H1 (cell line): ENCODE measurements around the gene LACTB. TPM values are rescaled to one million over a fixed set of nuclear protein-coding genes. Genes with fewer than 3 reads are reported as not detected.

Source experiments
- CTCF ChIA-PET: fragments of 300-600 bp; sonication (Branson Sonifier 250); formaldehyde crosslinking; loops from one replicate; lab custom pipeline; 2021; ENCODE audit not compliant: partially characterized antibody; lab: Charles Lee
- POLR2A ChIA-PET: fragments of 300-600 bp; sonication (Branson Sonifier 250); formaldehyde crosslinking; loops from one replicate; lab custom pipeline; 2021; ENCODE audit warnings: inconsistent platforms; ENCODE audit not compliant: partially characterized antibody; lab: Charles Lee
- DNase-seq, 2 experiments: peaks; one replicate each; pipeline versions ENCODE4 v3.0.0 to v3.0.0-alpha.2; 2010 to 2022; ENCODE audit warnings: low spot score in 2 of 2, low read depth in 1 of 2, mixed read lengths in 1 of 2
- FAIRE-seq: peaks from 2 replicates; lab custom pipeline; 2011; peaks lifted over from hg19 to GRCh38; lab: Jason Lieb, UNC
- H2AFZ ChIP-seq: 2 replicates; pipeline ENCODE4 v1.8.1; 2012; ENCODE audit warnings: low read length, inconsistent platforms
- H2AK5ac ChIP-seq: 2 replicates; pipeline ENCODE4 v1.6.1; 2013; ENCODE audit warnings: low read depth, low read length
- H2BK120ac ChIP-seq: replicated peaks from 2 replicates; pipeline ENCODE3; 2013; ENCODE audit warnings: low read depth, low read length, inconsistent platforms
- H2BK12ac ChIP-seq: 2 replicates; pipeline ENCODE4 v1.6.1; 2013; ENCODE audit warnings: low read depth, low read length
- H2BK15ac ChIP-seq: 2 replicates; pipeline ENCODE4 v1.6.1; 2013; ENCODE audit warnings: low read length
- H2BK20ac ChIP-seq: 2 replicates; pipeline ENCODE4 v1.6.1; 2013; ENCODE audit warnings: low read length
- H2BK5ac ChIP-seq: 2 replicates; pipeline ENCODE4 v1.6.1; 2013; ENCODE audit warnings: low read depth, low read length
- H3K14ac ChIP-seq: 2 replicates; pipeline ENCODE4 v1.6.1; 2013; ENCODE audit warnings: inconsistent platforms; ENCODE audit not compliant: insufficient read length
- H3K18ac ChIP-seq: 2 replicates; pipeline ENCODE4 v1.6.1; 2013; ENCODE audit warnings: low read length; ENCODE audit errors: extremely low read depth
- H3K23ac ChIP-seq: 2 replicates; pipeline ENCODE4 v1.6.1; 2013; ENCODE audit warnings: inconsistent platforms; ENCODE audit not compliant: insufficient read length
- H3K23me2 ChIP-seq: 2 replicates; pipeline ENCODE4 v1.6.1; 2013; ENCODE audit warnings: low read depth, low read length
- H3K27ac ChIP-seq: 2 replicates; pipeline ENCODE4 v1.6.1; 2011; ENCODE audit warnings: low read depth, low read length, inconsistent platforms
- H3K27me3 ChIP-seq, 4 experiments: replicated peaks in 1 of 4; 1 replicate in 1 of 4; 2 replicates in 3 of 4; pipeline versions ENCODE4 v1.6.1 to v1.8.1; 2011 to 2013; ENCODE audit warnings: low read length in 3 of 4, mild to moderate bottlenecking in 3 of 4, inconsistent platforms in 2 of 4, mixed read lengths in 2 of 4, moderate library complexity in 1 of 4; ENCODE audit not compliant: control insufficient read depth in 3 of 4, insufficient read depth in 3 of 4; ENCODE audit errors: extremely low read depth in 1 of 4
- H3K36me3 ChIP-seq, 4 experiments: 2 replicates each; pipeline versions ENCODE4 v1.6.1 to v1.8.1; 2011 to 2013; ENCODE audit warnings: mild to moderate bottlenecking in 4 of 4, low read length in 3 of 4, moderate library complexity in 2 of 4, control low read depth in 1 of 4, inconsistent platforms in 1 of 4; ENCODE audit not compliant: insufficient read depth in 4 of 4, control insufficient read depth in 2 of 4
- H3K4ac ChIP-seq: replicated peaks from 2 replicates; pipeline ENCODE3; 2013; ENCODE audit warnings: low read length, low read depth, mixed read lengths, inconsistent platforms; ENCODE audit not compliant: insufficient read length
- H3K4me1 ChIP-seq, 4 experiments: replicated peaks in 1 of 4; 1 replicate in 1 of 4; 2 replicates in 3 of 4; pipeline versions ENCODE4 v1.6.1 to v1.8.1; 2011 to 2013; ENCODE audit warnings: low read length in 3 of 4, inconsistent platforms in 2 of 4, mixed read lengths in 1 of 4; ENCODE audit not compliant: insufficient read depth in 4 of 4, control insufficient read depth in 3 of 4
- H3K4me2 ChIP-seq, 2 experiments: 2 replicates each; pipeline versions ENCODE4 v1.6.1 to v1.8.1; 2011 to 2013; ENCODE audit warnings: low read depth in 2 of 2, low read length in 2 of 2, control low read depth in 1 of 2, inconsistent platforms in 1 of 2, mild to moderate bottlenecking in 1 of 2; ENCODE audit not compliant: insufficient read depth in 1 of 2
- H3K4me3 ChIP-seq, 4 experiments: fragments of 200-600, 300-600 bp in 1 of 4; sonication (generic), shearing (Covaris generic), sonication (Bioruptor Twin) in 1 of 4; 2 replicates each; pipeline versions ENCODE4 v1.5.1 to v1.8.1; 2011 to 2016; ENCODE audit warnings: low read length in 4 of 4, low read depth in 3 of 4, control low read depth in 2 of 4, inconsistent platforms in 2 of 4, mild to moderate bottlenecking in 2 of 4, mixed read lengths in 1 of 4, moderate library complexity in 1 of 4; ENCODE audit not compliant: insufficient read depth in 2 of 4; ENCODE audit errors: extremely low read depth in 1 of 4
- H3K56ac ChIP-seq: replicated peaks from 2 replicates; pipeline ENCODE3; 2013; ENCODE audit warnings: low read depth, mild to moderate bottlenecking, mixed read lengths, low read length, inconsistent platforms; ENCODE audit not compliant: insufficient read length
- H3K79me1 ChIP-seq: 2 replicates; pipeline ENCODE4 v1.6.1; 2013; ENCODE audit warnings: low read depth, low read length, control low read depth
- H3K79me2 ChIP-seq, 2 experiments: 2 replicates each; pipeline versions ENCODE4 v1.6.1 to v1.8.1; 2012 to 2013; ENCODE audit warnings: low read length in 2 of 2, mild to moderate bottlenecking in 2 of 2, inconsistent platforms in 1 of 2; ENCODE audit not compliant: insufficient read depth in 2 of 2, control insufficient read depth in 1 of 2
- H3K9ac ChIP-seq, 4 experiments: replicated peaks in 1 of 4; 1 replicate in 1 of 4; 2 replicates in 3 of 4; pipeline versions ENCODE4 v1.6.1 to v1.8.1; 2011 to 2013; ENCODE audit warnings: low read depth in 3 of 4, low read length in 3 of 4, control low read depth in 2 of 4, mild to moderate bottlenecking in 2 of 4, moderate library complexity in 2 of 4, inconsistent platforms in 1 of 4; ENCODE audit errors: extremely low read depth in 1 of 4
- H3K9me3 ChIP-seq, 2 experiments: 2 replicates each; pipeline versions ENCODE4 v1.6.1 to v1.8.1; 2012 to 2013; ENCODE audit warnings: mild to moderate bottlenecking in 2 of 2, moderate library complexity in 2 of 2, control low read depth in 1 of 2, inconsistent platforms in 1 of 2, low read depth in 1 of 2, low read length in 1 of 2, mixed read lengths in 1 of 2; ENCODE audit not compliant: insufficient read depth in 2 of 2
- H4K20me1 ChIP-seq, 2 experiments: replicated peaks in 1 of 2; 2 replicates each; pipeline versions ENCODE3 to v1.8.1; 2011 to 2013; ENCODE audit warnings: inconsistent platforms in 2 of 2, low read length in 2 of 2, mild to moderate bottlenecking in 1 of 2; ENCODE audit not compliant: insufficient read depth in 2 of 2, control insufficient read depth in 1 of 2
- H4K5ac ChIP-seq: 2 replicates; pipeline ENCODE4 v1.6.1; 2013; ENCODE audit warnings: low read length, low read depth, mixed read lengths, inconsistent platforms; ENCODE audit not compliant: insufficient read length
- H4K8ac ChIP-seq: 2 replicates; pipeline ENCODE4 v1.8.0; 2013; ENCODE audit warnings: mild to moderate bottlenecking, moderate library complexity, low read length, inconsistent platforms; ENCODE audit not compliant: insufficient read depth; ENCODE audit errors: extremely low read depth
- H4K91ac ChIP-seq: replicated peaks from 2 replicates; pipeline ENCODE3; 2013; ENCODE audit warnings: low read length, mixed read lengths, inconsistent platforms; ENCODE audit not compliant: insufficient read length
- BCL11A ChIP-seq, 2 experiments: IDR thresholded peaks; one replicate each; pipeline ENCODE4 v1.6.1; 2011; ENCODE audit warnings: low read depth in 2 of 2, low read length in 2 of 2, mild to moderate bottlenecking in 2 of 2
- CHD1 ChIP-seq: IDR thresholded peaks from 2 replicates; pipeline ENCODE4 v1.6.1; 2012; ENCODE audit warnings: low read depth, low read length, improper control_type of control experiment
- CTBP2 ChIP-seq: IDR thresholded peaks from 2 replicates; pipeline ENCODE4 v1.7.0; 2011; ENCODE audit warnings: borderline replicate concordance, mild to moderate bottlenecking, moderate library complexity, mixed read lengths, low read length; ENCODE audit not compliant: insufficient read depth, insufficient read length
- EZH2 ChIP-seq: fragments of 200-600 bp; sonication (generic); IDR thresholded peaks from 2 replicates; pipeline ENCODE4 v1.7.1; 2012; ENCODE audit warnings: low read depth, mild to moderate bottlenecking, moderate library complexity, low read length, inconsistent platforms; ENCODE audit not compliant: severe bottlenecking
- HDAC6 ChIP-seq: IDR thresholded peaks from one replicate; pipeline ENCODE4 v1.7.1; 2012; ENCODE audit warnings: low read depth, mild to moderate bottlenecking, inconsistent platforms, low read length, moderate library complexity
- NRF1 ChIP-seq: IDR thresholded peaks from 2 replicates; pipeline ENCODE4 v1.6.1; 2011; ENCODE audit warnings: mild to moderate bottlenecking, low read depth, low read length, improper control_type of control experiment
- PHF8 ChIP-seq: fragments of 200-600 bp; sonication (generic); conservative IDR thresholded peaks from 2 replicates; pipeline ENCODE4 v1.7.1; 2012; ENCODE audit warnings: low read depth, mild to moderate bottlenecking, inconsistent platforms, low read length, moderate library complexity
- SP1 ChIP-seq: IDR thresholded peaks from 2 replicates; pipeline ENCODE4 v1.6.1; 2011; ENCODE audit warnings: low read depth, low read length
- SP2 ChIP-seq: IDR thresholded peaks from 2 replicates; pipeline ENCODE4 v1.6.1; 2012; ENCODE audit warnings: mild to moderate bottlenecking, low read length, inconsistent platforms
- TAF1 ChIP-seq: IDR thresholded peaks from 2 replicates; pipeline ENCODE4 v1.6.1; 2011; ENCODE audit warnings: mild to moderate bottlenecking, low read depth, low read length
- TAF7 ChIP-seq: optimal IDR thresholded peaks from 2 replicates; pipeline ENCODE3; 2011; ENCODE audit warnings: low read depth, mild to moderate bottlenecking, inconsistent platforms, low read length, moderate library complexity, borderline replicate concordance
- WGBS, 2 experiments: shearing (Covaris generic) in 1 of 2; methylation state at CpG; one replicate each; pipeline versions ENCODE4 v1.1.6 to v1.1.7; 2013 to 2015; ENCODE audit warnings: low lambda C conversion rate in 2 of 2, mixed read lengths in 2 of 2, inconsistent platforms in 1 of 2, low coverage in 1 of 2, missing lambda C conversion rate in 1 of 2; ENCODE audit not compliant: insufficient replicate concordance in 2 of 2, insufficient coverage in 1 of 2, insufficient read length in 1 of 2; ENCODE audit errors: extremely low coverage in 1 of 2, missing lambda C conversion rate in 1 of 2; 5-methylcytosine and 5-hydroxymethylcytosine counted together
- polyA plus RNA-seq, 7 experiments: library from polyadenylated mRNA; depleted of rRNA in 3 of 7; stranded (reverse) in 5 of 7; unstranded in 2 of 7; fragments of >200 nt in 5 of 7; fragments of 200-250 nt in 2 of 7; gene quantifications; 1 replicate in 5 of 7; 2 replicates in 1 of 7; 4 replicates in 1 of 7; pipeline versions ENCODE4 v1.2.1 to v1.2.3, GENCODE V29; 2011 to 2013; ENCODE audit warnings: missing spikeins in 2 of 7, mixed read lengths in 2 of 7
- total RNA-seq: library from RNA; stranded (reverse); fragmentation: NEBNext Ultra II Directional; extraction: Animal tissue kit (Norgen Biotek cat#: 25700); gene quantifications from 2 replicates; pipeline ENCODE4 v1.2.1, GENCODE V29; 2021
- TF ChIP-seq, protein P1 (sequence below): IDR thresholded peaks from 2 replicates; pipeline ENCODE4 v1.6.1; 2011; ENCODE audit warnings: low read depth, mild to moderate bottlenecking, low read length; ENCODE audit not compliant: insufficient read depth

LACTB gene
- total and polyA plus RNA-seq, 2 of the 8 experiments (the other 6 are each of a cell fraction or from before 2014, with no cell fraction given) = 5.8 to 14.9 TPM

DNA sequence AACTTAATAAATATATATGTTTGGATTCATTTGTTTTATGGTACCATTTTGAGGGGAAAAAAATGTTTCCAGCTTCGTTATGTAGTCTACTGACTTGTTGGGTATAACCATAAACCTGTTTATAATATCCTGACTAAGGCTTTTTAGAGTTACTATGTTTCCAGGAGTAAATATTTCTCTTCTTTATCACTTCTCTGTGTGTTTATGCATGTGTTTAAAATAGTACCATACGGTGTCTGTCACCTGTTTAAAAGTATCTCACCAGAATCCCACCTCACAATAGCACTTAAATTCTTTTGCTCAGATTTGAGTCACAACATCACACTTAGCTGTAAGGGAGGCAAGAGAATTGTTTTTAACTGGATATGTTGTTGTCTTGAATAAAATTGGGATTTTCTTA lies 15.1 kb downstream of the LACTB start:
- WGBS, 2 experiments = 96% methylated on average over 2 of the region's 2 CpGs; no CpG with 5 or more reads in 1 of the 2 experiments
- no peak overlapping the region for H3K27ac ChIP-seq
- no peak overlapping the region for H3K56ac ChIP-seq
- H2AK5ac ChIP-seq = no peak overlapping the region
- no peak for TF ChIP-seq SP2
- TF ChIP-seq EZH2 = no peak
- no peak for TF ChIP-seq CTBP2
- no peak for TF ChIP-seq BCL11A (IDR thresholded peaks at IDR 0.05; ENCODE audit: low read depth in 2 of 2, low read length in 2 of 2)
- TF ChIP-seq, protein P1, sequence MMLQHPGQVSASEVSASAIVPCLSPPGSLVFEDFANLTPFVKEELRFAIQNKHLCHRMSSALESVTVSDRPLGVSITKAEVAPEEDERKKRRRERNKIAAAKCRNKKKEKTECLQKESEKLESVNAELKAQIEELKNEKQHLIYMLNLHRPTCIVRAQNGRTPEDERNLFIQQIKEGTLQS = no peak
- no peak for TF ChIP-seq SP1
- TF ChIP-seq TAF1 = no peak
- TF ChIP-seq NRF1 = no peak
- TF ChIP-seq CHD1 = no peak
- no peak for TF ChIP-seq TAF7
- TF ChIP-seq HDAC6 = no peak
- no peak for TF ChIP-seq PHF8
- no peak overlapping the region for H3K4me2 ChIP-seq
- no peak overlapping the region for H2BK15ac ChIP-seq
- H3K23ac ChIP-seq = no peak overlapping the region
- H3K14ac ChIP-seq = no peak overlapping the region
- no peaks in the 10 kb centered on the region for H3K79me1 ChIP-seq
- no peaks in the 10 kb centered on the region for H3K27me3 ChIP-seq
- no peaks in the 10 kb centered on the region for H4K20me1 ChIP-seq
- POLR2A ChIA-PET = interaction anchor here (1.1 kb wide), 1 partner anchor 21 kb away, joined by 3 read pairs; the partner anchor contains the start of gene RPS27L
- no peaks in the 10 kb centered on the region for H3K36me3 ChIP-seq
- DNase-seq = no peak
- no peak overlapping the region for H2BK120ac ChIP-seq
- no peak overlapping the region for H4K5ac ChIP-seq
- H2BK12ac ChIP-seq = no peak overlapping the region
- H2AFZ ChIP-seq = no peak overlapping the region
- H3K4me1 ChIP-seq = no peaks in the 10 kb centered on the region
- H3K79me2 ChIP-seq = no peaks in the 10 kb centered on the region
- H3K23me2 ChIP-seq = no peaks in the 10 kb centered on the region
- no peak overlapping the region for H4K91ac ChIP-seq
- no peak overlapping the region for H2BK5ac ChIP-seq
- H3K18ac ChIP-seq = no peak overlapping the region
- no peak overlapping the region for H3K4ac ChIP-seq
- H4K8ac ChIP-seq = no peak overlapping the region
- CTCF ChIA-PET = interaction anchor here (0.8 to 1.0 kb wide), 2 partner anchors 9 to 350 kb away, joined by 3 to 4 read pairs; no protein-coding TSS in a partner anchor
- H2BK20ac ChIP-seq = no peak overlapping the region
- H3K9ac ChIP-seq = no peak overlapping the region
- H3K9me3 ChIP-seq = no peaks in the 10 kb centered on the region
- H3K4me3 ChIP-seq = no peak overlapping the region
- FAIRE-seq = no peak
